Tibial nerve (tissue), 4 donors: ENCODE data around the gene FAM221B.

Source experiments
- CTCF ChIP-seq, 5 experiments: fragments of 200-600 bp in 3 of 5; fragments of 450-650 bp in 2 of 5; sonication (generic) in 3 of 5; IDR thresholded peaks; one replicate each; pipeline ENCODE4 v1.5.1; 2016 to 2019; ENCODE audit warnings: antibody characterized with exemption in 5 of 5, mild to moderate bottlenecking in 3 of 5, moderate library complexity in 2 of 5
- EP300 ChIP-seq, 2 donors: sonication (generic); formaldehyde crosslinking; IDR thresholded peaks; one replicate each; pipeline ENCODE4 v1.6.1; 2017; ENCODE audit warnings: antibody characterized with exemption in 2 of 2, mild to moderate bottlenecking in 1 of 2
- POLR2A ChIP-seq, 2 donors: fragments of 450-650 bp; IDR thresholded peaks; one replicate each; pipeline ENCODE4 v1.6.1; 2017; ENCODE audit warnings: antibody characterized with exemption in 2 of 2, mild to moderate bottlenecking in 2 of 2, moderate library complexity in 2 of 2

- TF ChIP-seq POLR2A (IDR thresholded peaks at IDR 0.05) (no peak), CTCF (IDR thresholded peaks at IDR 0.05) (no peak), EP300 (IDR thresholded peaks at IDR 0.05) (no peak)
Measured at GRCh38 chr9:35856206-35856605, 27.7 kb upstream of the FAM221B start.
